Uterus (tissue), 4 donors: ENCODE results near the gene MPZL2. TPM values are rescaled to one million over a fixed set of nuclear protein-coding genes. Genes with fewer than 3 reads are reported as not detected.

Experiments used
- DNase-seq, 2 donors: peaks; one replicate each; pipeline ENCODE4 v3.0.0-alpha.2; 2019 to 2020
- H3K27ac ChIP-seq, 2 donors: fragments of 200-600 bp; sonication (generic); 1 replicate in 1 of 2; 2 replicates in 1 of 2; pipeline ENCODE4 v1.5.1; 2016 to 2018
- H3K27me3 ChIP-seq, 2 donors: fragments of 200-600 bp; sonication (generic); one replicate each; pipeline ENCODE4 v1.5.1; 2018 to 2019; ENCODE audit warnings: control low read depth in 1 of 2
- H3K36me3 ChIP-seq, 2 donors: fragments of 200-600 bp; sonication (generic); one replicate each; pipeline ENCODE4 v1.5.1; 2019; ENCODE audit warnings: control low read depth in 1 of 2
- H3K4me1 ChIP-seq, 2 donors: fragments of 200-600 bp; sonication (generic); one replicate each; pipeline ENCODE4 v1.5.1; 2018 to 2019; ENCODE audit warnings: control low read depth in 1 of 2
- H3K4me3 ChIP-seq, 2 donors: fragments of 200-600 bp; sonication (generic); 1 replicate in 1 of 2; 2 replicates in 1 of 2; pipeline ENCODE4 v1.5.1; 2018 to 2019; ENCODE audit warnings: mild to moderate bottlenecking in 1 of 2
- H3K9me3 ChIP-seq, 2 donors: fragments of 200-600 bp; sonication (generic); one replicate each; pipeline ENCODE4 v1.5.1; 2019; ENCODE audit warnings: control low read depth in 1 of 2
- POLR2A ChIP-seq, 2 donors: fragments of 450-650 bp; IDR thresholded peaks; one replicate each; pipeline ENCODE4 v1.6.1; 2016; ENCODE audit warnings: antibody characterized with exemption in 2 of 2, mild to moderate bottlenecking in 1 of 2, moderate library complexity in 1 of 2
- intact Hi-C: fragments of 100-400 bp; cut with DNase I; formaldehyde crosslinking; loops from one replicate; pipeline ENCODE4 v1.15.1; 2023; ENCODE audit warnings: low total_unique reads
- total RNA-seq, 4 donors: library from RNA; depleted of rRNA in 3 of 4; stranded (reverse); fragments of >200 nt in 3 of 4; gene quantifications; one replicate each; pipeline versions ENCODE4 v1.1.0 to v1.2.4, GENCODE V29; 2014 to 2023
- TF ChIP-seq, protein P1 (sequence below), 4 experiments: fragments of 200-600 bp in 2 of 4; fragments of 450-650 bp in 2 of 4; sonication (generic) in 2 of 4; IDR thresholded peaks; one replicate each; pipeline ENCODE4 v1.5.1; 2016 to 2019; ENCODE audit warnings: antibody characterized with exemption in 4 of 4, mild to moderate bottlenecking in 2 of 4, moderate library complexity in 1 of 4
- donor health status: DM: yes; HTN: yes; CAD: no.

MPZL2 gene
- total RNA-seq, 4 donors from 2014 or later = 40.9 to 191 (median 73.9) TPM

DNA sequence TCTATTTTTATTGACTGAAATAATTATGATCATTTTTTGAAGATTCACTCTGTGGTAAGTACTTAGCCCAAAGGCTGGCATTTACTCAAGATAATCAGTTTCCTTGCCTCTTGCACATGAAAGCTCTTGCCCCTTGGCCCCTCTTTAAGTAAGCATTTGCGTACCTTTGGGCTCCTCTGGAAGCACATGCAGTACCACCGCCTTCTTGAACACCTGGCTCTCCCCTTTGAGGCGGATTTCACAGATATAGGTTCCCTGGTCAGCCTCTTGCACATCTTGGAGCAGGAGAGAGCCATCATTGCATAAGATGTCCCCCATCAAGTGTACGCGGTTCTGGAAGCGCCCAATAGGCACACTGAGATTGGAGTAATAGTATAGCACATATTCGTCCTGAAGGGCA is 53.8 kb downstream of the MPZL2 start:
- Histone ChIP-seq H3K27me3 (no peaks in the 10 kb centered on the region), H3K9me3 (no peaks in the 10 kb centered on the region), H3K36me3 (no peaks in the 10 kb centered on the region), H3K4me1 (no peaks in the 10 kb centered on the region), H3K27ac (no peak overlapping the region), H3K4me3 (no peak overlapping the region)
- intact Hi-C loops = no loop called here
- no peak for TF ChIP-seq POLR2A (IDR thresholded peaks at IDR 0.05)
- TF ChIP-seq, protein P1, sequence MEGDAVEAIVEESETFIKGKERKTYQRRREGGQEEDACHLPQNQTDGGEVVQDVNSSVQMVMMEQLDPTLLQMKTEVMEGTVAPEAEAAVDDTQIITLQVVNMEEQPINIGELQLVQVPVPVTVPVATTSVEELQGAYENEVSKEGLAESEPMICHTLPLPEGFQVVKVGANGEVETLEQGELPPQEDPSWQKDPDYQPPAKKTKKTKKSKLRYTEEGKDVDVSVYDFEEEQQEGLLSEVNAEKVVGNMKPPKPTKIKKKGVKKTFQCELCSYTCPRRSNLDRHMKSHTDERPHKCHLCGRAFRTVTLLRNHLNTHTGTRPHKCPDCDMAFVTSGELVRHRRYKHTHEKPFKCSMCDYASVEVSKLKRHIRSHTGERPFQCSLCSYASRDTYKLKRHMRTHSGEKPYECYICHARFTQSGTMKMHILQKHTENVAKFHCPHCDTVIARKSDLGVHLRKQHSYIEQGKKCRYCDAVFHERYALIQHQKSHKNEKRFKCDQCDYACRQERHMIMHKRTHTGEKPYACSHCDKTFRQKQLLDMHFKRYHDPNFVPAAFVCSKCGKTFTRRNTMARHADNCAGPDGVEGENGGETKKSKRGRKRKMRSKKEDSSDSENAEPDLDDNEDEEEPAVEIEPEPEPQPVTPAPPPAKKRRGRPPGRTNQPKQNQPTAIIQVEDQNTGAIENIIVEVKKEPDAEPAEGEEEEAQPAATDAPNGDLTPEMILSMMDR (IDR thresholded peaks at IDR 0.05) = no peak
- DNase-seq = no peak

DNA sequence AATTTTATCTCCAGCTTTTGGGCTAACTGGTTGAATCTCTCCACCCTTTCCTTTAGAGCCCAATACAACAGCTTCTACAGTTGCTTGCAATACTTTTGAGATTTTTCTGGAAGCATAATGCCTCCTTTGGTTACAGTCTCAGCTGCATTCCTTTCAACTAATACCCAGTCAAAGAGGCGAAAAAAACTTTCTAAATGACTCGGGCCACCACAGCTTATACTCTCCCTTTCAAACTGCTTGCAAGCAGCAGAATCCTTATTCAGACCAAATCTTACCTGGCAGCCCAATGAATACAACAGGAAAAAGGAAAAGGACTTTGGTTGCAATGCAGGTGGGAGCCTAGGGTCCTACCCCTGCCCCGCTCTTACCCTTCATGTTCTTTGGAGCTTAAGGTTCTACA is 55.1 kb downstream of the MPZL2 start:
- no peak overlapping the region for H3K4me3 ChIP-seq
- H3K4me1 ChIP-seq = no peaks in the 10 kb centered on the region
- TF ChIP-seq, protein P1 (IDR thresholded peaks at IDR 0.05) = no peak
- TF ChIP-seq POLR2A (IDR thresholded peaks at IDR 0.05) = no peak
- H3K27me3 ChIP-seq = no peaks in the 10 kb centered on the region
- intact Hi-C loops = no loop called here
- H3K36me3 ChIP-seq = no peaks in the 10 kb centered on the region
- no peaks in the 10 kb centered on the region for H3K9me3 ChIP-seq
- DNase-seq = no peak
- no peak overlapping the region for H3K27ac ChIP-seq

DNA sequence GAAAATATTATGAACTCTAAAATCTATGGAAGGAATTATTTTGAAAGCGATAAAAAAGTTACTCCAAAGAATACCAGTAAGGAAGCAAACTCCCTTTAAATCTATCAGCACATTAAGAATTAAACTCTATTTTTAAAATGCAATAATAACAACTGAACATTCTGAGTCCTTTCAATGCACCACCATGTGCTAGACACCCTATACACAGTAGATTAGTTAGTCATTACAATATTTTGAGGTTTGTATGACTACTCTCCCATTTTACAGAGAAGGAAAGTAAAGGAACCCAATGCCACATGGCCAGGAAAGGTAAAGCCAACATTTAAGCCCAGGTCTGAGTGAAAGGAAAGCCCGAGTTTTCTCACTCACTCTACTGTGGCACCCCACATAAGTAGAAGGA is 57.0 kb downstream of the MPZL2 start:
- no peak for TF ChIP-seq POLR2A (IDR thresholded peaks at IDR 0.05)
- TF ChIP-seq, protein P1 (IDR thresholded peaks at IDR 0.05) = no peak
- no peak overlapping the region for H3K4me3 ChIP-seq
- peak overlapping the region in 1 of 2 donors; percentile 31 for H3K27ac ChIP-seq
- H3K9me3 ChIP-seq = no peaks in the 10 kb centered on the region
- intact Hi-C loops = no loop called here
- no peaks in the 10 kb centered on the region for H3K4me1 ChIP-seq
- DNase-seq = no peak
- H3K27me3 ChIP-seq = no peaks in the 10 kb centered on the region
- no peaks in the 10 kb centered on the region for H3K36me3 ChIP-seq

DNA sequence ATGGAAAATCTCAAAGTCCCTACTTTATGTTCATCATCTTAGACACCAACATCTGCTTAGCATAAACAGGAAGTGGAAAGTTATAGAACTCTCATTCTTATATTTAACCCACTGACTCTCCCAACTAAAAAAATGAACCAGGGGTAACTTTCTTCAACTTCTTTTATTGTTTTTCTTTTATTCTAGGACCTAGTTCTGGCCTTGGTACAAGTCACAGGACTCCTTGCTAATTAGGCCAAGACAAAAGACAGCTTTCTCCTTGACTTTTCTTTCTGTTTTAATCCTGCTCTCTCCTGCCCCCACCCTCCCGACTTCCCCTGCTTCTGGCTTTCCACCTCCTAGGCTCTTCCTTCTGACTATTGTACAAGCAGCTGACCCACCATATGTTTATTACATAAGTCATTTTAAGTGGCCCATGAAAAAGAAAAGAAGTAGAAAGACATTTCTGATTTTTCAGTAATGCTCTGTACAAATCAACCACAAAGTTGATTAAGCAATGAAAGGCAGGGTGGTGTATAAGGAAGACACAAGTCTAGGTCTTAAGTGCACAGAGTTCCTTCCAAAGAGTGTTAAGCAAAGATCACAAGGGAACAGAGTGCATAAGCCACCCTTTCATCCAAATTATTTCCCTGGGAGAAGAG is 57.6 kb downstream of the MPZL2 start:
- TF ChIP-seq POLR2A (IDR thresholded peaks at IDR 0.05) = no peak
- TF ChIP-seq, protein P1 (IDR thresholded peaks at IDR 0.05) = no peak
- peak overlapping the region in 1 of 2 donors; percentile 31 for H3K27ac ChIP-seq

DNA sequence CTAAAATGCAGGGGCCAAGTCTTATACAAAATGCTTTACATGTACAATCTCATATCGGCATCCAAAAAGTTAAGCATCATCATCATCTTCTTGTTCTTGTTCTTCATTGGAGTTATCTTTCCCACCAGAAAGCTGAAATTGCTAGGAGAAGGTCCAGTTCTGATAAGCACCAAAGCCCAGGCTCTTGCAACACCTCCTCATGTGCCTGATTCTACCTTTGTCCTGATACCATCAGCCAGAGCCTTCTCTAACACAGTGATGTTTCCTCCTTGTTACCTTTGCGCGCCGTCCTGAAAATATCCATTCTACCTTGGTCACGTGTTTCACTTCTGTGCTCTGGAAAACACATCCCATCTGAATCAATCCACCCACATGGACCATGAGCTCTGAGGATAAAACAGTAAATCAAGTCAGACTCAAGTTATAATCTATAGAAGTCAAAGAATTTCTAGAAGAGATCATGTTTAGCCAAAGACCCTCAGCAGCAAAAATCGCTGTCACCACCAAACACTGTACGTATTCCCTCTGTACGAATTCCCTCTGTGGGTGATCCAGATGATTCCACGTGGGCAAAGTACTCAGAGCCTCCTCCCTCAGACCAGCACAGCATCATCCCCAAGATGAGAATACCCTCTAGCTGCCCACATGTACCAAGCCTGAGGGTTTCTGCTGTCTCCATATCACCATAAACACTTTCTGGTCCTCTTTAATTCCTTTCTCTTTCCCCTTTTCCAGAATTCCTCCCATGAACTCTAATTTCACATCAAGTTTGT is 58.3 kb downstream of the MPZL2 start:
- H3K36me3 ChIP-seq = no peaks in the 10 kb centered on the region
- H3K4me1 ChIP-seq = no peaks in the 10 kb centered on the region
- H3K9me3 ChIP-seq = no peaks in the 10 kb centered on the region
- no peak for DNase-seq
- TF ChIP-seq, protein P1 (IDR thresholded peaks at IDR 0.05) = no peak
- no peak for TF ChIP-seq POLR2A (IDR thresholded peaks at IDR 0.05)
- no peak overlapping the region for H3K4me3 ChIP-seq
- intact Hi-C loops = no loop called here
- no peaks in the 10 kb centered on the region for H3K27me3 ChIP-seq
- peak overlapping the region in 1 of 2 donors; percentile 31 for H3K27ac ChIP-seq

More for the DNA sequence above, 57.6 kb downstream of the MPZL2 start:
- Histone ChIP-seq H3K4me3 (no peak overlapping the region), H3K9me3 (no peaks in the 10 kb centered on the region), H3K4me1 (no peaks in the 10 kb centered on the region), H3K36me3 (no peaks in the 10 kb centered on the region), H3K27me3 (no peaks in the 10 kb centered on the region)
- intact Hi-C loops = no loop called here
- DNase-seq = no peak
